CD1c-positive myeloid dendritic cell (primary cell): ENCODE data around the gene ROBO1.
"Not testable (repeated sequence)": the region's sequence is repeated elsewhere in the genome, so short reads cannot be mapped to it uniquely, and the experiment has no call there.

Experiments
- DNase-seq: peaks from one replicate; pipeline ENCODE4 v3.0.0-alpha.2; 2016; ENCODE audit errors: extremely low spot score

ROBO1 gene

GRCh38 chr3:78917536-78917935 is 850.3 kb downstream of the ROBO1 start:
- no peak for DNase-seq

GRCh38 chr3:78913711-78914110 is 854.1 kb downstream of the ROBO1 start:
- DNase-seq: no peak

- no peak for DNase-seq
These were observed 855.1 kb downstream of the ROBO1 start for GRCh38 chr3:78912687-78913086.

- DNase-seq: no peak
These were observed 855.5 kb downstream of the ROBO1 start for GRCh38 chr3:78912259-78912658.

- no peak for DNase-seq
These were observed 856.4 kb downstream of the ROBO1 start for GRCh38 chr3:78911394-78911793.

- DNase-seq: no peak
These were observed 859.6 kb downstream of the ROBO1 start for GRCh38 chr3:78908236-78908635.

GRCh38 chr3:78907367-78907766 is 860.4 kb downstream of the ROBO1 start:
- no peak for DNase-seq

- DNase-seq: no peak
These were observed 860.9 kb downstream of the ROBO1 start for GRCh38 chr3:78906930-78907329.

- DNase-seq: no peak
These were observed 861.6 kb downstream of the ROBO1 start for GRCh38 chr3:78906245-78906644.

GRCh38 chr3:78905700-78906099 is 862.1 kb downstream of the ROBO1 start:
- no peak for DNase-seq

GRCh38 chr3:78901544-78901943 is 866.3 kb downstream of the ROBO1 start:
- no peak for DNase-seq

GRCh38 chr3:78900880-78901279 is 866.9 kb downstream of the ROBO1 start:
- DNase-seq: no peak

- DNase-seq: no peak
These were observed 867.4 kb downstream of the ROBO1 start for GRCh38 chr3:78900426-78900825.

- no peak for DNase-seq
These were observed 872.3 kb downstream of the ROBO1 start for GRCh38 chr3:78895528-78895927.

- no peak for DNase-seq
These were observed 873.0 kb downstream of the ROBO1 start for GRCh38 chr3:78894787-78895186.

GRCh38 chr3:78893161-78893560 is 874.6 kb downstream of the ROBO1 start:
- no peak for DNase-seq

- DNase-seq: no peak
These were observed 878.5 kb downstream of the ROBO1 start for GRCh38 chr3:78889348-78889747.

GRCh38 chr3:78888635-78889034 is 879.2 kb downstream of the ROBO1 start:
- DNase-seq: no peak

GRCh38 chr3:78887547-78888011 is 880.2 kb downstream of the ROBO1 start:
- no peak for DNase-seq

GRCh38 chr3:78887029-78887428 is 880.8 kb downstream of the ROBO1 start:
- no peak for DNase-seq

GRCh38 chr3:78884567-78884966 is 883.2 kb downstream of the ROBO1 start:
- not testable (repeated sequence) for DNase-seq

- DNase-seq: no peak
These were observed 885.5 kb downstream of the ROBO1 start for GRCh38 chr3:78882251-78882650.

GRCh38 chr3:78881501-78881900 is 886.3 kb downstream of the ROBO1 start:
- DNase-seq: no peak

GRCh38 chr3:78880603-78881461 is 887.0 kb downstream of the ROBO1 start:
- no peak for DNase-seq
